Calu3 (cell line): ENCODE measurements around the gene SRRM2. TPM values are rescaled to one million over a fixed set of nuclear protein-coding genes. Genes with fewer than 3 reads are reported as not detected.

Source experiments
- BruUV-seq: library from RNA; stranded (reverse); fragments of 400-500 nt; replicated peaks from 2 replicates; lab custom pipeline; 2021; lab: Mats Ljungman, UMichigan
- CTCF ChIA-PET: fragments of 300-600 bp; sonication (Branson Sonifier 250); formaldehyde crosslinking; loops from one replicate; lab custom pipeline; 2022; ENCODE audit warnings: antibody characterized with exemption; lab: Charles Lee
- DNase-seq: peaks from one replicate; pipeline ENCODE4 v3.0.0; 2022
- H3K27ac Mint-ChIP-seq: one replicate; pipeline ENCODE4 v1.8.0; 2022; ENCODE audit warnings: mixed read lengths; ENCODE audit not compliant: unreplicated experiment
- H3K27me3 Mint-ChIP-seq: one replicate; pipeline ENCODE4 v1.8.0; 2022; ENCODE audit warnings: mixed read lengths; ENCODE audit not compliant: unreplicated experiment
- H3K36me3 Mint-ChIP-seq: one replicate; pipeline ENCODE4 v1.8.0; 2022; ENCODE audit warnings: mild to moderate bottlenecking, moderate library complexity, mixed read lengths; ENCODE audit not compliant: insufficient read depth, unreplicated experiment
- H3K4me1 Mint-ChIP-seq: one replicate; pipeline ENCODE4 v1.8.0; 2022; ENCODE audit warnings: mild to moderate bottlenecking, low read depth, mixed read lengths; ENCODE audit not compliant: unreplicated experiment
- H3K4me3 Mint-ChIP-seq: one replicate; pipeline ENCODE4 v1.8.0; 2022; ENCODE audit warnings: mild to moderate bottlenecking, low read depth, moderate library complexity, mixed read lengths; ENCODE audit not compliant: unreplicated experiment
- H3K9me3 Mint-ChIP-seq: one replicate; pipeline ENCODE4 v1.8.0; 2022; ENCODE audit warnings: low read depth, mixed read lengths; ENCODE audit not compliant: unreplicated experiment
- intact Hi-C: fragments of 100-400 bp; cut with micrococcal nuclease; formaldehyde crosslinking; loops from one replicate; pipeline ENCODE4 v1.10.0; 2022; ENCODE audit not compliant: unreplicated experiment
- total RNA-seq: library from RNA; stranded (reverse); gene quantifications from 2 replicates; pipeline ENCODE4 v1.2.3, GENCODE V29; 2022
- TF ChIP-seq, protein P1 (sequence below): fragments of 200-600 bp; IDR thresholded peaks from one replicate; pipeline ENCODE4 v1.8.0; 2022; ENCODE audit warnings: antibody characterized with exemption; ENCODE audit not compliant: unreplicated experiment

The SRRM2 gene
- total RNA-seq, 1 experiment from 2014 or later = 905 TPM

DNA sequence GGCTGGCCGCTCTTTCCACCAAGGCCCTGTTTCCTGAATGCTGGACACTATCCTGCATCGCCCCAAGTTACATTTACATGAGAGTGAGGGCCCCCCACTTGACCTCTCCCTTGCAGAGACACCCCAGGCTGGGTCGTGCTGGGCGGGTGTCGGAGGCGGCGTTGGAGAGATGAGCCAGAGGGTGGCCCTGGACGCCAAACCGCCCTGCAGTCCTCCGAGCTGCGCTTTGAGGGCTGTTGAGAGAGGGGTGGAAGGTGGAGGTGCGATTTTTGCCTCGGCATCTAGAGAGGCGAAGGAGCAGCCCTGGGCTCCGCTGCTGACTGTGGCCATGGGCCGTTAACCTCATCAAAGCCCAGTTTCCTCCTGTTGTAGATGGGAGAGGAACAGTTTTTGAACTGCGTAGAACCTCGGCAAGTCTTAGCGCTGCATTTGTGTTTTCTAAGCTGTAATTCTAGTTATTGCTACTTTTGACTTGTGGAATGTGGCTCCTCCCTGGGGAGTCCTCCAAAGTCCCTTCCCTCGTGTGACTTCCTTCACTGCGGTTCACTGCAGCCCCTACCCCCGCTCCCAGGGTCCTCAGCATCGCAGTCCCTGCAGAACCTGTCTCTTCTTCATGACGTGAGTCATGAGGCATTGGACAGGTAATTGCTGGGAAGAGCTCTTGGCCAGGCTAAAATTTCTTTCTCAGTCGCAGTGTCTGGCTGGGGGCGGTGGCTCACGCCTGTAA is 25.6 kb downstream of the SRRM2 start:
- Mint-ChIP-seq H3K9me3 (no peaks in the 10 kb centered on the region), H3K27ac (peak overlapping the region; percentile 89), H3K27me3 (no peaks in the 10 kb centered on the region), H3K4me1 (peaks cover 10% of the 10 kb centered on the region), H3K36me3 (peaks cover 59% of the 10 kb centered on the region), H3K4me3 (peak overlapping the region; percentile 93)
- CTCF ChIA-PET = interaction anchor here (0.6 to 1.2 kb wide), 3 partner anchors 9 to 97 kb away, joined by 3 to 5 read pairs (median 3); partner anchors contain the start of gene PRSS33
- DNase-seq = peak; percentile 39
- BruUV-seq = no TSS peak
- TF ChIP-seq, protein P1, sequence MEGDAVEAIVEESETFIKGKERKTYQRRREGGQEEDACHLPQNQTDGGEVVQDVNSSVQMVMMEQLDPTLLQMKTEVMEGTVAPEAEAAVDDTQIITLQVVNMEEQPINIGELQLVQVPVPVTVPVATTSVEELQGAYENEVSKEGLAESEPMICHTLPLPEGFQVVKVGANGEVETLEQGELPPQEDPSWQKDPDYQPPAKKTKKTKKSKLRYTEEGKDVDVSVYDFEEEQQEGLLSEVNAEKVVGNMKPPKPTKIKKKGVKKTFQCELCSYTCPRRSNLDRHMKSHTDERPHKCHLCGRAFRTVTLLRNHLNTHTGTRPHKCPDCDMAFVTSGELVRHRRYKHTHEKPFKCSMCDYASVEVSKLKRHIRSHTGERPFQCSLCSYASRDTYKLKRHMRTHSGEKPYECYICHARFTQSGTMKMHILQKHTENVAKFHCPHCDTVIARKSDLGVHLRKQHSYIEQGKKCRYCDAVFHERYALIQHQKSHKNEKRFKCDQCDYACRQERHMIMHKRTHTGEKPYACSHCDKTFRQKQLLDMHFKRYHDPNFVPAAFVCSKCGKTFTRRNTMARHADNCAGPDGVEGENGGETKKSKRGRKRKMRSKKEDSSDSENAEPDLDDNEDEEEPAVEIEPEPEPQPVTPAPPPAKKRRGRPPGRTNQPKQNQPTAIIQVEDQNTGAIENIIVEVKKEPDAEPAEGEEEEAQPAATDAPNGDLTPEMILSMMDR = no peak
- intact Hi-C loops = loop anchor here (5.0 kb wide), 2 partner anchors 44 to 59 kb away; no protein-coding TSS in a partner anchor

DNA sequence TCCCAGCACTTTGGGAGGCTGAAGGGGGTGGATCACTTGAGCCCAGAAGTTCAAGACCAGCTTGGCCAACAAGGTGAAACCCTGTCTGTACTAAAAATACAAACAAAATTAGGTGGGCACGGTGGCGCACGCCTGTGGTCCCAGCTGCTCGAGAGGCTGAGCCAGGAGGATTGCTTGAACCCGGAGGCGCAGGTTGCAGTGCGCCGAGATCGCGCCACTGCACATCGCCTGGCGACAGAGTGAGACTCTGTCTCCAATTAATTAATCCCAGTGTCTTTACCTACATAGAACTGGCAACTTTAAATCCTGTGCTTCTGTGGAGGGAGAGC is 26.2 kb downstream of the SRRM2 start:
- no TSS peak for BruUV-seq
- peaks cover 11% of the 10 kb centered on the region for H3K4me1 Mint-ChIP-seq
- intact Hi-C loops = loop anchor here (5.0 kb wide), 2 partner anchors 44 to 59 kb away; no protein-coding TSS in a partner anchor
- TF ChIP-seq, protein P1 = no peak
- DNase-seq = no peak
- H3K27ac Mint-ChIP-seq = peak overlapping the region; percentile 89
- H3K36me3 Mint-ChIP-seq = peaks cover 54% of the 10 kb centered on the region
- no peaks in the 10 kb centered on the region for H3K9me3 Mint-ChIP-seq
- H3K27me3 Mint-ChIP-seq = no peaks in the 10 kb centered on the region
- peak overlapping the region; percentile 93 for H3K4me3 Mint-ChIP-seq
- CTCF ChIA-PET = interaction anchor here (0.7 to 1.2 kb wide), 2 partner anchors 9 to 45 kb away, joined by 3 read pairs; partner anchors contain the start of gene PRSS33

DNA sequence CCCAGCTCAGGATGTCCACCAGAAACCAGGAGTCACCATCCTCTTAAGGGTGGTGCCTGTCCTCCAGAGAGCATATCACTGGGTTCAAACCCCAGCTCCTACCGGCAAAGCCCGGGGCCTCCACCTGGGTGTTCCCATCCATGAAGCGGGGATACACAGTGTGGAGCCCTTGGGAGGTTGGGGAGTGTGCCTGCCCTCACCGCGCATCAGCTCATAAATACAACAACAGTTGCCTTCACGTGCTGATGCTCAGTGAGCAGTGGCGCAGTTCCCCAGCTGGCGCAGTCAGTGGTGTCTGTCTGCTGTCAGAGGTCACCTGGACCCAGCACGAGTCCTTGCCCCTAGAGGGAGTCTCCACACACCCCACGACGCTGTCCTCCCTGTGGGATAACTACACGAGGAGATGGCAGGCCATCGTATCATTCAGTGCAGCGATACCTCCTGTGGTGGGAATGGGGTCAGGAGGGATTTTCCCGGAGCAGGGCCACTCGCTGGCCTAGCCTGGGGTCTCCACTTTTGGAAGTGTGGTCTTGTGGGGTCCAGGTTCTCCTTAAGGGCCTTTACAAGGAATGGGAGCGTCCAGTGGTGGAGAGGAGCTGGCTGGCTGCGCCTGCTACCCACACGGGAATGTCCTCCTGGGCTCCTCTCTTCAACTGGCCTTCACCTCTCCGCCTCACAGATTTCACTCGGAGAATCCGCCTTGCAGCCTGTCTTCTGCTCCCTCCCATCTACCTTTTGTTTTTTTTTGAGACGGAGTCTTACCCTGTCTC is 26.9 kb downstream of the SRRM2 start:
- BruUV-seq = no TSS peak
- no peak overlapping the region for H3K4me3 Mint-ChIP-seq
- DNase-seq = no peak
- TF ChIP-seq, protein P1 = no peak
- H3K36me3 Mint-ChIP-seq = peaks cover 47% of the 10 kb centered on the region
- intact Hi-C loops = loop anchor here (5.0 kb wide), 2 partner anchors 43 to 58 kb away; no protein-coding TSS in a partner anchor
- no peaks in the 10 kb centered on the region for H3K9me3 Mint-ChIP-seq
- CTCF ChIA-PET = no interaction called here
- no peak overlapping the region for H3K27ac Mint-ChIP-seq
- peaks cover 18% of the 10 kb centered on the region for H3K4me1 Mint-ChIP-seq
- no peaks in the 10 kb centered on the region for H3K27me3 Mint-ChIP-seq

DNA sequence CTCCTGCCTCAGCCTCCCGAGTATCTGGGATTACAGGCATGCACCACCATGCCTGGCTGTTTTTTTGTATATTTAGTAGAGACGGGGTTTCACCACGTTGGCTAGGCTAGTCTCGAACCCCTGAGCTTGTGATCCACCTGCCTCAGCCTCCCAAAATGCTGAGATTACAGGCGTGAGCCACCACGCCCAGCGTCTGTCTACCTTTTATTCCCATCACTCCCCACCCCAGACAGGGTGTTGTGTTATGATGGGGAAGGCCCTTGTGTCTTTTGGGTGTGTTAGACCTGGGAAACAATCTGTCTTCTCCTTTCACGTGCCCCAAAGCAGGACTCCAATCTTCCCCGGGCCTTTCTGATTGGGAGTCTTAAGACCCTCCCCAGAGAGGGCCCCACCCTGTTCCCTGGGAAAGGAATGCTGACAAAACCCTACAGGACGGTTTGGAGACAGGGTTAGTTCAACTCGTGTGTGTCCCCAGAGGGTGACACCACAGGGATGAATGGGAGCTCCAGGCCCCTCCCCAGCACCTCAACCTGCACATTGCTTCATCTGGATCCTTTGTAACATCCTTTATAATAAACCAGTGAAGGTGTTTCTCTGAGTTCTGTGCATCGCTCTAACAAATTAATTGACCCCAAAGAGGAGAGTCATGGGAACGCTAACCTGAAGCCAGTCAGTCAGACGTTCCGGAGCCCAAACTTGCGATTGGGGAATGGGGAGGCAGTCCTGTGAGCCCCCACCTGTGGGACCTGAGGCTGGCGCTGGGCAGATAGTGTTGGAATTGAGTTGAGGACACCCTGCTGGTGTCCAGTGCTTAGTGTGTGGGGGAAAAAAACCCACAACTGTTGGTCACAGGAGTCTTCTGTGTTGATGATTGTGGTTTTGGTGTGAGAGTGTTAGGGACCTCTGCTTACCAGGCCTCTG is 27.8 kb downstream of the SRRM2 start:
- intact Hi-C loops = loop anchor here (5.0 kb wide), 2 partner anchors 42 to 57 kb away; no protein-coding TSS in a partner anchor
- Mint-ChIP-seq H3K36me3 (peaks cover 53% of the 10 kb centered on the region), H3K4me1 (peaks cover 27% of the 10 kb centered on the region), H3K27me3 (no peaks in the 10 kb centered on the region), H3K4me3 (no peak overlapping the region), H3K27ac (no peak overlapping the region), H3K9me3 (no peaks in the 10 kb centered on the region)
- no peak for DNase-seq
- BruUV-seq = no TSS peak
- TF ChIP-seq, protein P1 = no peak
- CTCF ChIA-PET = interaction anchor here (0.6 kb wide), 1 partner anchor 376 kb away, joined by 3 read pairs; no protein-coding TSS in a partner anchor
